Fibroblast of the aortic adventitia (primary cell): ENCODE results near the gene BASP1. TPM values are rescaled to one million over a fixed set of nuclear protein-coding genes. Genes with fewer than 3 reads are reported as not detected.
"Not testable (repeated sequence)": the region's sequence is repeated elsewhere in the genome, so short reads cannot be mapped to it uniquely, and the experiment has no call there.

Experiments
- DNase-seq: peaks from one replicate; pipeline ENCODE4 v3.0.0-alpha.2; 2010; ENCODE audit warnings: low read depth
- H3K4me3 ChIP-seq: 2 replicates; pipeline ENCODE4 v1.5.1; 2011; ENCODE audit warnings: low read depth, mild to moderate bottlenecking, control low read depth, low read length, moderate library complexity
- total RNA-seq: library from RNA; depleted of rRNA; stranded (reverse); fragments of >200 nt; gene quantifications from 2 replicates; pipeline ENCODE4 v1.2.3, GENCODE V29; 2012; ENCODE audit warnings: low replicate concordance
- TF ChIP-seq, protein P1 (sequence below): IDR thresholded peaks from 2 replicates; pipeline ENCODE4 v1.5.1; 2011; ENCODE audit warnings: mild to moderate bottlenecking, low read length, control low read depth, inconsistent platforms; ENCODE audit not compliant: insufficient read depth

BASP1 gene
- total RNA-seq, 1 donor = 18.5 TPM

DNA sequence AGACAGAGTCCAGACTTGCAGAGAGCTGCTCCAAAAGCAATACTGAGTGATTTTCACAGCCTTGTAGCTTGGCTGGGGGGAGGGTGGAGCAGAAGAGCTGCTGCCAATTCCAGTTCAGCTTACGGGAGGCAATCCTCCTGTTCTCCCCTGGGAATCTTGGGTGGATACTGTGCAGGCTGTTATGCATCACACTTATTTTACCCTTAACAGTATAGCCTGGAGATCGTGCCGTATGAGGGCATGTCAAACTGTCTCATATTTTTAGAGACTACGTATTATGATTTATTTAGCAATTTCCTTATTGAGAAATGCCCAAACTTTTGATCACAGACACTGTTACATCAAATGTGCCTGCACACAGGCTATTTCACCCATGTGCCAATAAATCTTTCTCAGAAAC, 85.2 kb downstream of the BASP1 start:
- TF ChIP-seq, protein P1, sequence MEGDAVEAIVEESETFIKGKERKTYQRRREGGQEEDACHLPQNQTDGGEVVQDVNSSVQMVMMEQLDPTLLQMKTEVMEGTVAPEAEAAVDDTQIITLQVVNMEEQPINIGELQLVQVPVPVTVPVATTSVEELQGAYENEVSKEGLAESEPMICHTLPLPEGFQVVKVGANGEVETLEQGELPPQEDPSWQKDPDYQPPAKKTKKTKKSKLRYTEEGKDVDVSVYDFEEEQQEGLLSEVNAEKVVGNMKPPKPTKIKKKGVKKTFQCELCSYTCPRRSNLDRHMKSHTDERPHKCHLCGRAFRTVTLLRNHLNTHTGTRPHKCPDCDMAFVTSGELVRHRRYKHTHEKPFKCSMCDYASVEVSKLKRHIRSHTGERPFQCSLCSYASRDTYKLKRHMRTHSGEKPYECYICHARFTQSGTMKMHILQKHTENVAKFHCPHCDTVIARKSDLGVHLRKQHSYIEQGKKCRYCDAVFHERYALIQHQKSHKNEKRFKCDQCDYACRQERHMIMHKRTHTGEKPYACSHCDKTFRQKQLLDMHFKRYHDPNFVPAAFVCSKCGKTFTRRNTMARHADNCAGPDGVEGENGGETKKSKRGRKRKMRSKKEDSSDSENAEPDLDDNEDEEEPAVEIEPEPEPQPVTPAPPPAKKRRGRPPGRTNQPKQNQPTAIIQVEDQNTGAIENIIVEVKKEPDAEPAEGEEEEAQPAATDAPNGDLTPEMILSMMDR = no peak
- DNase-seq = peak; percentile 98
- no peak overlapping the region for H3K4me3 ChIP-seq

DNA sequence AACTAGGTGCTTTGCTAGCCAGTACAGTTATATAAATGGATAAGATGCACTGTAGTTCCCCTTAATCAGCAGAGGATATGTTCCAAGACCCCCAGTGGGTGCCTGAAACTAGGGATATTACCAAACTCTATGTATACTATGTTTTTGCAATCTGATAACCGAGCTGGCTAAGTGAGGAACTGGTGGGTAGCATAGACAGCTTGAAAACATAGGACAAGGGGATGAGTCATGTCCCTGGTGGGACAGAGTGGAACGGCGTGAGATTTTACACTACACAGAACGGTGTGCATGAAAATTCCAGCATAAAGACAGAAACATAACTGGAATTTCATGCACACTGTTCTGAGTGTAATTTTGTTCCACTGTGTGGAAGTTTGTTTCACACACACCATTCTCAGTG, 86.9 kb downstream of the BASP1 start:
- TF ChIP-seq, protein P1 = no peak
- no peak overlapping the region for H3K4me3 ChIP-seq
- DNase-seq = peak; percentile 56

DNA sequence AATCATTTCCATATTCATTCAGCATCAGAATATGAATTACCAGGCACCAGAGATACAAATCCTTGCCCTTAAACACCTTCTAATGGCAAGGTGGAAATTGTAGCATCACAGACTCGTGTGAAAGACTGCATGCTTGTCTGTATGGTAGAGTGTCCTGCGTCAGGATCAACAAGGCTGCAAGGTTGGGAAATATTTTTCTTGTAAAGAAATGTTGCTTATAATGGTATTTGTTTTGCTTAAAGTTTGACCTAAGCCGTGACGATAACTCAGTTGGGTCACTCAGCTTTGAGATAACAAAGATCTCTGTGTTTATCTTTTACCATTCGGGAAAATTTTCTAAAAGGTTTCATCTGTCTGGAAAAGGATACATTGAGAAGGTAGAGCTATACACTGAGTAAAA, 87.6 kb downstream of the BASP1 start:
- TF ChIP-seq, protein P1 = no peak
- no peak overlapping the region for H3K4me3 ChIP-seq
- peak; percentile 73 for DNase-seq

DNA sequence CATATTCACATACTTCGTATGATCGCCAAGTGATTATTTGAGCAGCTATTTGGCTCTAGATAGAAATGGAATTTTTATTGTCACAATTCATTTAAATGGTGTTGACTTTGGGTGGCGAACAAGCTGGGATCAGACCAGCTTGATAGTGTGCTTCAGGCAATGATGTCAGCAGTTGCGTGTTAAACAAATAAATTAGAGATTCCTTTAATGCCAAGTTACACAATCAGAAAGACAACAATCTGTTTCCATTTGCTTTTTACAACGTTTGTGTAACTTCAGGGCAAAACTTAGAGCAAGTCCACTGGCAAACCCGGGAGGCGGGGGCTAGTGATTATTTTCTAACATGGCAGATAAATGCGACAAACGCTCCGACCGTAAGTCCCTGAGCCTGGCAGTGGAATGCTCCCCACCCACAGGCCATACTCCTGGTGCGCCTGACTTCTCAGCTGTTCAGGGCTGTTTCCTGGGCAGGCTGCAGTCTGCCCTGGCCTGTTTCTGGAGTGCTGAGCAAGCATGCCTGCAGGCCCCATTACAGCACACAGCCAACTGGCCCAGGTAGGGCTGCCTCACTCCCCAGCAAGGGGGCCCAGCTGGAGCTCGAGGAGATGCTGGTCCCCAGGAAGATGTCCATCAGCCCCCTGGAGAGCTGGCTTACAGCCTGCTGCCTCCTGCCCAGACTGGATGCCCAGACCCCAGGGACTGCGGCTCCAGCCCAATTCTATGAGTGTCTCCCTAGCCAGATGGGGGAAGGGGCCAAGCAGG, 88.7 kb downstream of the BASP1 start:
- TF ChIP-seq, protein P1 = no peak
- no peak overlapping the region for H3K4me3 ChIP-seq
- peak; percentile 98 for DNase-seq

DNA sequence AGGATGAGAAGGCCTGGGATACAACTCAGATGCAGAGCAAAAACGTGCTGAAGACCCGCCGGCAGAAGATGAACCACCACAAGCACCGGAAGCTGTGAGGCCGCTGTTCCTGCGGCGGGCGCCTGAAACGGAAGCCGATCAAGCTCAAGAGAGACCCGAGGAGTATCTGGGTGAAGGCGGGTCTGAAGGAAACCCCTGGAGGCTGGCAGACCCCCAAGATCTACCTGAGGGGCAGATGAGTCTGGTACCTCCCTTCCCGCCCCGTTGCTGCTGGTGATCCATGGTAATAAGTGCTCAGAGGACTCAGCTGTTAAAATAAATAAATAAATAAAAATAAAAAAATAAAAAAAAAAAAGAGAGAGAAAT, 89.3 kb downstream of the BASP1 start:
- DNase-seq = no peak
- TF ChIP-seq, protein P1 = no peak
- H3K4me3 ChIP-seq = no peak overlapping the region

DNA sequence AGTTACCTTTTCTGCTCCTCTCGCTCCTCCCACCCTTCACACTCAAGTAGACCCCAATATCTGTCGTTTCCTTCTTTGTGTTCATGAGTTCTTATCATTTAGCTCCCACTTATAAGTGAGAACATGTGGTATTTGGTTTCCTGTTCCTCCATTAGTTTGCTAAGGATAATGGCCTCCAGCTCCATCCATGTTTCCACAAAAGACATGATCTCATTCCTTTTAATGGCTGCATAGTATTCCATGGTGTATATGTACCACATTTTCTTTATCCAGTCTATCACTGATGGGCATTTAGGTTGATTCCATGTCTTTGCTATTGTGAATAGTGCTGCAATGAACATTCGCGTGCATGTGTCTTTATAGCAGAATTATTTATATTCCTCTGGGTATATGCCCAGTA, 90.0 kb downstream of the BASP1 start:
- not testable (repeated sequence) for H3K4me3 ChIP-seq, DNase-seq

DNA sequence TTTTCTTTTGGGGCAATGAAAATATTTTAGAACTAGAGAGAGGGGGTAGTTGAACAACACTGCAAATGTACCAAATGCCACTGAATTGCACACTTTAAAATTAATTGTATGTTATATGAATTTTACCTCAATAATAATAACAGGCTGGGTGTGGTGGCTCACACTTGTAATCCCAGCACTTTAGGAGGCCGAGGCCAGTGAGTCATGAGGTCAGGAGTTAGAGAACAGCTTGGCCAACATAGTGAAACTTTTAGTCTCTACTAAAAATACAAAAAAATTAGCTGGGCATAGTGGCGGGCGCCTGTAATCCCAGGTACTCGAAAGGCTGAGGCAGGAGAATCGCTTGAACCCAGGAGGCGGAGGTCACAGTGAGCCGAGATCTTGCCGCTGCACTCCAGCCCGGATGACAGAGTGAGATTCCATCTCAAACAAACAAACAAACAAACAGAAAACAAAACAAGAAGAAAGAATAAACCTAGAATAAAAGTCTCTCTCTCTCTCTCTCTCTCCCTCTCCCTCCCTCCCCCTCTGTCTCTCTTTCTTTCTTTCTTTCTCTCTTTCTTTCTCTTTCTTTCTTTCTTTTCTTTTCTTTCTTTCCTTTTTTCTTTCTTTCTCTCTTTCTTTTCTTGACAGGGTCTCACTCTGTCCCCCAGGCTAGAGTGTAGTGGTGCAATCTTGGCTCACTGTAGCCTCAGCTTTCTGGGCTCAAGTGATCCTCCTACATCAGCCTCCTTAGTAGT, 91.1 kb downstream of the BASP1 start:
- TF ChIP-seq, protein P1 = no peak
- H3K4me3 ChIP-seq = no peak overlapping the region
- DNase-seq = no peak
